GM10847 (cell line): ENCODE results near the gene SEPSECS.

Experiments
- POLR2A ChIP-seq: IDR thresholded peaks from 2 replicates; pipeline ENCODE4 v1.6.1; 2011; ENCODE audit not compliant: insufficient read length; ENCODE audit errors: extremely low read depth

Gene SEPSECS

DNA sequence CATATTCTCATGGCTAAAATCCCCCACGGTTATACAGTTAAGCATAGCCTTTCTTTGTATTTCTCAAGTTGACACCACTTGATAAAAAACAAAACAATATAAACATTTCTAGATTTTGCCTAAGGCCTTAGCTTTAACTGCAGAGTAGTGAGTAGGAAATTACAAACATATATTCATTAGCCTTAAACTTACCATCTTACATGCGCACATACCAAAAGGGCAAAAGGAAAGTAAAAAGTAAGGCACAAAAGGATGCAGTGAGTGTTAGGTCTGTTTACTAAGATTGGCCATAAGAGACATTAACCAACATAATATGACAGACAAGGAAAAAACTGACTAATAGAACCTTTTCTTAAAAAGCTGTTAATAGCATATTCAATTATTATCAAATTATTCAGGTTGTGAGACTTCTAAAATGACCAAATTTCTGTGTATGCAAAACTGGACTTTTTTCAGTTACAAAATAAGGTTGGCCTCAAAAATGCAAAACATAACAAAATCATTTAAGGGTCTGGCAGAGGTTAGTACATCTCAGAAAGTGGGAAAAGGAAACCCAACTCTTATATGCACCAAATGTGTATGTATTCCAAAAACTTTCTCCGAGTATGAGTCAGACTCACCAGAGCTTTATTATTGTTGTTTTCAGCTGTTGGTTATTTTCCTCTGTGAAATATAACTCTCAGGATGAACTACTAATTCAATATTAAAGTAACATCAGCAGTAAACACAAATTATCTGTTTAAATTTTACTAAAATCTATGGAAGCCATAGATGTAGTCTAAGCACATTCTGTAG, 39.9 kb downstream of the SEPSECS start:
- no peak for TF ChIP-seq POLR2A

DNA sequence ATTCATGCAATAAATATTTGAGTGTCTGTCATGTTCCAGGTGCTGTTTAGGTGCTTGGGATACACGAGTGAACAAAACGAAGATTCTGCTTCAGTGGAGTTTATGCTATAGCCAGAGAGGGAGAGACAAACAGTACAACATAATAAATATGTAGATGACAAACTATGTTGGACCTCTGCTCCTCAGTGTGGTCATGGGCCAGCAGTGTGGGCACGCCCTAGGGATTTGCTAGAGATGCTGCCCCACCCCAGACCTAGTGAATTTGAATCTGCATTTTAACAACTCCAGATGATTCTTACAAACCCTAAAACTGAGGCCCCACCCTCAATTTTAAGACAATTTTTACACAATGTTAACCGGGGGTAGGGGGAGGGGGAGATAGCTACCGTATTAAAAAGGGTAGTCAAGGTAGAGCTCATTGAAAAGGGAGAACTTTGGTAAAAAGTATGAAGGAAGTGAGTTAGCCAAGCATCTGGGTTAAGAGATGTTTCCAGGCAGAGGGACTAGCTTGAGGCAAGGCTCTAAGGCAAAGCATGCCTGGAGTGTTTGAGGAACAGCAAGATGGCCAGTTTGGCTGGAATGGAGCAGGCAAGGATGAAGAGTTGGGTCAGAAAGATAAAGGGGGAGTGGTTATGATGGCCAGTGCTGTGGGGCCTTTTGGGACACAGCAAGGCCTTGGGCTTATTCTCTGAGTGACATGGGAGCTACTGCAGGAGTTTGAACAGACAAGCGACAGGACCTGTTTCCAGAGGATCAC, 42.4 kb downstream of the SEPSECS start:
- no peak for TF ChIP-seq POLR2A

DNA sequence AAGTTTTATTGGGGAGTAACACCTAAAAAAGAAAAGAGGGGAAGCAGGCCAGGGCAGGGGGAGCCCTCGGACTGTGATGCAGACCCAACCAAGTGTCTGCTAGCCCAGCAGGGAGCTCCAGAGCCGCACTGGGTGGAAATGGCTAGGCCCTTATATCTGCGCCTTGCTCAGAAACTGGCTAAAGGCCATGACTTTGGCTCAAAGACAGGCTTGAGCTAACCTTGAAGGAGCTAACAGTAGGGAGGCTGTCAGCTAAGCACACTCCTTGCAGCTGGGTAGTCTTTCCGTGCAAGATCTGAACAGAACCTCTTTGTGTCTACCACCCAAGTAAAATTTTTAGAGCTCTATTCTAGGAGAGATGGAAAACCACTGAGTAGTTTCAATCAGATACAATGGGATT, 43.0 kb downstream of the SEPSECS start:
- no peak for TF ChIP-seq POLR2A

DNA sequence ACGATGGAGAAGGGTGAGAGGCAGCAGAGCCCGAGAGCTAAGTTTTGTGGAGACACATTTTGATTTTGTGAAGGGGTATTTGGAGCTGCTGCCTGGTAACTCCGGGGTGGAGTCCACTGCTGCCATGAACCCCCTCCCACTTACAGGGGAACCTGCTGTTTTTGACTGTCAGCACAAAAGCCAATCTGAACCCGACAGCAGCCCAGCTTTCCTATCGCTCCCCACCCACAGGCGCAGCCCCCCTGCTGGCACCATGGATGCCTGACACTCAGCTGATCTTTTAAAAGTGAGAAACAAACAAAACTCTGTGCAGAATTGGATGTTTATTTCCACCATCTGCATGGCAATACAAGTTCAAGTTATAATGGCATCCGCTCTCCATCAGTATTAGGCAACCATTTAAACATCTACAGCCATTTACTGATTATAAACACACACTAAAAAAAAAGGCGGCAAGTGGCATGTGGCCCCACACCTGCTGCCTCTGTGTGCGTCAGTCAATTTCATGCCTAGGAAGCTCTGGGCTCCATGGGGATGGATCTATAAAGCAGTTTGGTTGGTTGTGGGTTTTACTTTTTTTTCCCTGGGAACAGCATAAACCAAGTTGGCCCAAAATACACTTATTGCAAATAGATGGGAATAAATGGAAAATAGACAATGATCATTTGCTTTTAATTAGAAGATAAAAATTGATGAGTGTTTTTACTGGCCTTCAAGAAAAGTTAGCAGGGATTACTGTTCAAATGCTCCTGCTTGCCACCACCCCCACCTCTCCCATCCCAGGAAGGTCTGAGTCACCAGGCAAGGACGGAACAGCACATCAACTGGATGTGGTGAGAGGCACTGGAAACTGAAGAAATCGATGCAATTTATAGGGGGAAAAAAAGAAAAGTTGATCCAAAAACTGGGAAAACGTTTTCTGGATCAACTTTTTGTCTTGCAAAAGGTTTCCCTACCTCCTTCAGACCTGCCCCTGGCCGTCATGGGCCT, 46.0 kb downstream of the SEPSECS start:
- no peak for TF ChIP-seq POLR2A

DNA sequence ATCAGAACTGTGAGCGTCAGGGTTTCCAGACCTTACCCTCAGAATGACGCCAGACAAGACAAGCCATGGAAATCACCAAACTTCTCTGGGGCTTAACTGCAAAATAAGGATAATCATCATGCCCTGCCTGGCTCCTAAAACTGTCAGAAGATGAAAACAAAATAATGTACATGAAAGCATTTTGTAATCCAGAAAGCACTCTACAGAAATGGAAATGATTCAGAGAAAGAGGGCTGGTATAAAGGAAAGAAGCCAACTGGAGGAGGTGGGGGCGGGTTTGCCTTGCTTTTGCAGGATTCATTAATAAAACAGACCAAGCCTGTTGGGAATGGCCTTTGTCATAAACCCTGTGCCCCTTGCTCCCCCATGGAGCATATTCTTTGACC, 47.3 kb downstream of the SEPSECS start:
- TF ChIP-seq POLR2A: no peak

DNA sequence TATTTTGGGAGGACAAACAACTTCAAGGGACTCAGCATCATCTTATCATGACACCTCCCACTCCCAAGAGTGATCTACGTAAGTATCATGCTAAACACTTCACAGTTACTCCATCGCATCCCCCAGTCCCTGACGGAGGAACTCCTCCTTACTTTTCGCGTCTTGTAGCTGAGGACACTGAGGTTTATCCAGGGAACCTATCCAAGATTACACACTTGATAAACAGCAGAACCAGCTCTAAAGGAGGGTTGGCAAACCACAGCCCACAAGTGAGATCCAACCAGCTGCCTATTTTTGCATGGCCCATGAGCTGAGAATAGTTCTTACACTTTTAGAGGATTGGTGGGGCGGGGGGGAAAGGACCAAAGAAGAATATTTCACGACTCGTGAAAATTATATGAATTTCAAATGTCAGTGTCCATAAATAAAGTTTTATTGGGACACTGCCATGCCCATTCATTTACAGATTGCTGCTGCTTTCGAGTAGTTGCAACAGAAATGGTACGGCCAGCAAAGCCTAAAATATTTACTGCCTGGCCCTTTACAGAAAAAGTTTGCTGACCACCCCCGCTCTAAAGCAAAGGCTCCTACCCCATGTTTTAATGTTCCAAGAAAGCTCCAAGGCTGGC, 47.8 kb downstream of the SEPSECS start:
- no peak for TF ChIP-seq POLR2A

DNA sequence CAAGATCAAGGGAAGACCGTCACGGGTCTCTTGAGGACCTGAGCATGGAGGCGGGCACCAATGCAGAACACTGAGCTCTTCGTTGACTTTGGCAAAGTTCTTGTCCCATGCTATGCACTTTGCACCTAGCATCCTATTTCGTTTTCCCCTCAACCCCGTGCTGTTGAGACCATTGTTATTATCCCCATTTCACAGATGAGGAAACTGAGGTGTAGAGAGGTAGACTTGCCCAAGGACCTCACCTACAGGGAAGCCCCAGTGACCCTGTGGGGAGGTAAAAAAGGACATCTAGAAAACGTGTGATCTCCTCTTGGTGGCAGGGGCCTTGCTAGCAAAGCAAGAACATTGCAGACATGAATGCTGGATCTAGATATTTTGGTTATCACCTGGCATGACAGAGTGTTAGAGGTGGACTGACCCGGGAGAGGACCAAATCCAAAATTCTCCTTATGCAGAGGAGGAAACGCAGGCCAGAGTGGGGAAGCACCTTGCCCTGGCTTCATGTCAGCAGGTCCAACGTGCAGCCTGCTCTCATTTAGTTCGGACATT, 48.5 kb downstream of the SEPSECS start:
- TF ChIP-seq POLR2A: no peak

DNA sequence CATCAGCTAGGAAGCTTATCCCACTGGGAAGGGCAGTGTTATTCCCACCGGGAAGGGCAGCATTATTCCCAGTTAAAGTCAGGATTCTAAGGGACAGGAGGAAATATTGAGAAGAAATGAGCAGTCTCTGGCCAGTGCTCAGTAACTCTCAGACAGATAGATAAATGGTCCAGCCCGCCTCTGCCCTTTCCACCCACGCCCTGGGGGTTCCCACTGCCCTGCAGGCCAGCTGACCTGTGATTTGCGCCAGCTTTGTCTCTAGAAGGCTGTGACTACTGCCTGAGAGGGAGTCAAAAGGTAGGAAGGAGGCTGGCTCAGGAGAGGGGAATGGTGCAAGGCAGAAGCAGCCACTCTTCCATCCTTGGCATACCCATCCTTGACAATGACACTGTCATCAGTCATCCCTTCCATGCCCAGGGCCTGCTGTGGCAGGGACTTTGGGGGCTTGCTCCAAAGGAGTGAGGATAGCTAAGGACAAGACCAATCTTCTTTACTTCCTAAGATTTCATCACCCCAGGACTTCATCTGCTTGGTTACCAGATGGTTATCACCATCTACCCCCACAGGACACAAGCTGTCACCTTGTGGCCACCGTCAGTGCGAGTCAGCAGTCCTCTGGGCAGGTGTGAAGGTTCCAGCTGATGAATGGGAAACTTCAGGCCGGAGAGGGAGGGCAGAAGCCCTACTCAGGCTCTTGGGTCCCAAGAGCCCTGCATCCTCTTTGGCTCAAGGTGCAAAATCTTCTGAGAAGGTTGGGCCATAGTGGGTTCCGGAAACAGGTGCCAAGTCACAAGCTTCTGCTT, 49.5 kb downstream of the SEPSECS start:
- no peak for TF ChIP-seq POLR2A

DNA sequence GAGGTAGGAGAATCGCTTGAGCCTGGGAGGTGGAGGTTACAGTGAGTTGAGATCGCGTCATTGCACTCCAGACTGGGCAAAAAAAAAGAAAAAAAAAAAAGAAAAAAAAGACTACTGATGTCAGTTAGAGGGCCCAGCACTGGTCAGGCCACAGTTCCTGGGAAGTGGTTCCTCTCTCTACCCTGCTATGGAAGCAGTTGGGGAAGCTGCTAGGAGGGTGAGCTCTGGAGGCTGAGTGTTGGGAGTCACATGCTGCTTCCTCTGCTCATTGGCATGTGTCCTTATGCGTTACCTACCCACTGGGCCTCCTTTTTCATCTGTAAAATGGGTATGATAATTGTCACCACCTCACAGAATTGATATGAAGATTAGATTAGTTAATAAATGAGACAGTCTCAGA, 50.7 kb downstream of the SEPSECS start:
- TF ChIP-seq POLR2A: no peak

DNA sequence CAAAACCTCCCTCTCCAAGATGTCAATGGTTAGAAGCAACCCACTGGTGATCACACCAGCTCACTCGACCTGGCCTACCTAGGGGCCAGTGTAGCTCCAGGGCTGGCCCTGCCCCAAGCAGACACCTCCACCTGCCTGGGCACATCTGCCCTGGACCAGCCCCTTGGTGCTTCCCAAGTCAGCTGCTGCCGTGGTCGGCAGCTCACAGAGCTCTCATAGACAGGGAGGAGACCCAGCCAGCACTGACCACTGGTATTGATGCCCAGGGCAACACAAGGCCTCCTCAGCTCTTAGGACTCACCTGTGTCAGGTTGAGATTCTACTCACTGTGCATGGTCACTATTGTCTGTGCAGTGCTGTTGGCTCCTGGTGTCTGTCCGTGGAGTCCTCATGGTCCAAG, 51.7 kb downstream of the SEPSECS start:
- no peak for TF ChIP-seq POLR2A

DNA sequence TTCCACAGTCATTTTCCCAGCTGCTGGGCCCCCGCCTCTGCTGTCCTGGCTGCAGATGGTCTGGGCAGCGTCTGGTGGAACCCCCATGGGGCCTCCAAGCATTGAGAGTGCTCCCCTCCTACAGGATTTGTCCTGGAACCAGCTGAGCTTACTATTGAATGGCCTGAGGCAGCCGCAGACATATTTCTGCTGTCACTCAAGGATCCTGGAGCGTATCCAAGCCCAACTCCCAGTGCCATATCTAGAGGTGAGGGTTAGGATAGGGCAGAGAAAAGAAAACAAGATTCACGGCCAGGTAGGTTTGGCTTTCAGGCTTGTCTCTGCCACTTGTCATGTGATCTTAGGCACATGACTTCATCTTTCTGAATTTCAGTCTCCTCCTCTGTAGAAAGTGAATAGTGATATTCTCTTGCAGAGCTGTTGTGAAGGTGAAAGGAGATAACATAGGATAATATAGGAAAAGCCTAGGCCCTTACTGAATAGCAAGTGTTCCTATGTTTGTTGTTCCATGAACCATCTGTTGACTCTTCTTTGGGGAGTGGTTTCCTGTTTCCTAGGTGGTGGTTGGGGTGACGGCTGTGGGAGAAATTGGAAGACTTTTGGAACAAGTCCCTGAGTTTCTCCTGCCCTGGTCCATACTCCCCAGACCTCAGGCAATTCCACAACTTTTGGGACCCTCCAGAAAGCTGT, 52.3 kb downstream of the SEPSECS start:
- TF ChIP-seq POLR2A: no peak

DNA sequence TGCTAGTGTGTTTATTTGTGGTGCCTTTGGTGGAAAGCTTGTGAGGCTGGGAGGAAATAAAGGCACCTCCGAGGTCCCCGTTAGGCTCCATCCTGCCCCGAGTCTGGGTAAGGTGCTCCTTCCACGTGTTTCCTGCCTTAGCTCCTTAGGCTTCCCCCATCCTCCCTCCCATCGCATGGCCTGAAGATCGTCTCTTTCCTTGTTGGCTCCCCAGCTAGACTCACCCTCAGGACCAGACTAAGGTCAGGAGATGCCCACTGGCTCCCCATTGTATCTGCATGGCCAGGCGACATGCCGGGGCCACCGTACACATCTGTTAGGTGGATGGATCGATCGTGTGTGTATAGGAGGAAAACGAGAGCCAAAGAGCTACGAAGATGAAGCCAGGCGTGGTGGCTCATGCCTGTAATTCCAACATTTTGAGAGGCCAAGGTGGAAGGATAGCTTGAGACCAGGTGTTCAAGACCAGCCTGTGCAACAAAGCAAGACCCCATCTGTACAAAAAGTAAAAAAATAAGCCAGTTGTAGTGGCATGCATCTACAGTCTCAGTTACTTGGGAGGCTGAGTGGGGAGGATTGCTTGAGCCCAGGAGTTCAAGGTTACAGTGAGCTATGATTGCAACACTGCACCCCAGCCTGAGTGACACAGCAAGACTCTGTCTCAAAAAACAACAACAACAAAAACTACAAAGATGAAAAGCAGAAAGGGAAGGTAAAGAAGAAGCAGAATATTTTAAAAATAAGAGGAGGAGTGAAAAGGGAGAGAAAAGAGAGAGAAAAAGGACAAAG, 53.7 kb downstream of the SEPSECS start:
- no peak for TF ChIP-seq POLR2A
